SHP77 (cell line): ENCODE results near the gene CPLANE2.
"Not testable (repeated sequence)": the region's sequence is repeated elsewhere in the genome, so short reads cannot be mapped to it uniquely, and the experiment has no call there.

Experiments
- DNase-seq, 2 experiments: peaks; one replicate each; lab custom pipeline; 2025; lab: John Stamatoyannopoulos, UW

CPLANE2 gene

GRCh38 chr1:16236511-16237342 is at the start of gene CPLANE2:
Gene CPLANE2, minus strand, starts transcription at chr1:16237183. Its CDS starts 441 bp downstream, at chr1:16236742.
- DNase-seq = peak; percentile 88 to 90

GRCh38 chr1:16286122-16286521 is 49.1 kb upstream of the CPLANE2 start:
- DNase-seq = no peak

- no peak for DNase-seq
These were observed 44.8 kb upstream of the CPLANE2 start for GRCh38 chr1:16281765-16282164.

GRCh38 chr1:16279186-16279585 is 42.2 kb upstream of the CPLANE2 start:
- no peak for DNase-seq

GRCh38 chr1:16276302-16277030 is 39.5 kb upstream of the CPLANE2 start:
- DNase-seq = no peak

GRCh38 chr1:16275591-16275990 is 38.6 kb upstream of the CPLANE2 start:
- no peak for DNase-seq

- no peak for DNase-seq
These were observed 30.8 kb upstream of the CPLANE2 start for GRCh38 chr1:16267690-16268180.

GRCh38 chr1:16266411-16267118 is 29.6 kb upstream of the CPLANE2 start:
- no peak for DNase-seq

- DNase-seq = no peak
These were observed 25.1 kb upstream of the CPLANE2 start for GRCh38 chr1:16262067-16262466.

GRCh38 chr1:16260814-16261213 is 23.8 kb upstream of the CPLANE2 start:
- no peak for DNase-seq

GRCh38 chr1:16258591-16259135 is 21.7 kb upstream of the CPLANE2 start:
- DNase-seq = no peak

- DNase-seq = no peak
These were observed 21.0 kb upstream of the CPLANE2 start for GRCh38 chr1:16257968-16258367.

GRCh38 chr1:16257556-16257955 is 20.6 kb upstream of the CPLANE2 start:
- not testable (repeated sequence) for DNase-seq

- no peak for DNase-seq
These were observed 19.5 kb upstream of the CPLANE2 start for GRCh38 chr1:16256478-16256877.

- no peak for DNase-seq
These were observed 17.4 kb upstream of the CPLANE2 start for GRCh38 chr1:16254263-16254928.

GRCh38 chr1:16253332-16253922 is 16.4 kb upstream of the CPLANE2 start:
- DNase-seq = no peak

GRCh38 chr1:16252912-16253311 is 15.9 kb upstream of the CPLANE2 start:
- DNase-seq = no peak

GRCh38 chr1:16251381-16251780 is 14.4 kb upstream of the CPLANE2 start:
- DNase-seq = no peak

GRCh38 chr1:16250524-16251251 is 13.7 kb upstream of the CPLANE2 start:
- DNase-seq = no peak

- DNase-seq = peak; percentile 27 to 31
These were observed 12.7 kb upstream of the CPLANE2 start for GRCh38 chr1:16249596-16250241.
